ENCODE results near the gene TMEM245. TPM values are rescaled to one million over a fixed set of nuclear protein-coding genes. Genes with fewer than 3 reads are reported as not detected.

Gene TMEM245
- total and polyA plus RNA-seq, 2 of the 13 experiments (the other 11 are each of a cell fraction or from before 2014, with no cell fraction given): 53.5 to 55.4 TPM

DNA sequence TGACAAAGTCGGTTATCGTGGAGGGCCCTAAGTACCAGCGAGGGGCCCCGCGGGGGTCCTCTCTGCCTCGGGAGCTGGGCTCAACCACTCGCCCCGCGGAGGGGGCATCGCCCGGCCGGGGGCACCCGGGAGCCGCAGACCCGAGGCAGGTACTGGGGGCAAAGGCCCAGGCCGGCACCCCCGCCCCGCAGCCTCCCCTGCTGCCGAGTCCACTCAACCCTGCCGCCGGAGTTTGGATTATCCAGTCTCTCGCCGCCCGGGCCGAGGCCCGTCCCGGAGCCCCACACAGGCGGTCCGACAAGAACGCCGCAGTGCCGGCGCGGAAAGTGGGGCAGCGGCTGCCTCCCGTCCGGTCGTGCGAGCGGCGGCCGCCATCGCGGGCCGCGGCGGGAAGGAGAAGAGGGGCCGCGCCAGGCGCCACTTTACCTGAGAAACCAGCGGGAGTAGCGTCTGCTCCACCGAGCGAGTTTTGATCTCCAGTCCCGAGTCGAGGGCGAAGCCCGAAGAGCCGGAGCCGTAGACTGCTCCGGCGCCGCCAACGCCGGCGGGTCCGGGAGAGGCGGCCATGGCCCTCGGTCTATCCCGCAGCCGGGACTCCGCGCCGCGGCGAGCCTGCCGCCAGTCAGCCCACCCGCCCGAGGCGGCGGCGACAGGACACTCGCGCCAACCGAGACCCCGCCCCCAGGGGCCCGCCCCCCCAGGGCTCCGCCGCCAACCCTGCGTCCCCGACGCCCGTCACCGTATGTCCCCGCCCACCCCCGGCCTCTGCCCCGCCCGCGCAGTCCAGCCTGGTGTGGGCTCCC, 106.7 kb downstream of the TMEM245 start, which contains the start of gene CTNNAL1 (continued):
- TF ChIP-seq ZNF142 (CRISPR knock-in tag; IDR thresholded peaks at IDR 0.05) (0 out of 2 replicates have a peak, but pooled peaks have one; percentile 54), HNRNPUL1 (IDR thresholded peaks at IDR 0.05; ENCODE audit: low read depth, low read length) (no peak), ETV6 (CRISPR knock-in tag; conservative IDR thresholded peaks at IDR 0.05) (no peak; the same call in 1 of the 2 replicates), DPF2 (CRISPR knock-in tag; IDR thresholded peaks at IDR 0.05; ENCODE audit: borderline replicate concordance, low read depth) (no peak), ZNF546 (CRISPR knock-in tag; conservative IDR thresholded peaks at IDR 0.05) (peak; percentile 28; the same call in 1 of the 2 replicates), SMARCC2 (IDR thresholded peaks at IDR 0.05) (no peak), KAT2B (IDR thresholded peaks at IDR 0.05; ENCODE audit: borderline replicate concordance, low read depth, low read length) (no peak), PATZ1 (CRISPR knock-in tag; IDR thresholded peaks at IDR 0.05) (peak; percentile 43), ZNF562 (CRISPR knock-in tag; IDR thresholded peaks at IDR 0.05; ENCODE audit: borderline replicate concordance) (no peak), ZNF432 (CRISPR knock-in tag; IDR thresholded peaks at IDR 0.05; ENCODE audit: borderline replicate concordance) (no peak), ZNF773 (CRISPR knock-in tag; IDR thresholded peaks at IDR 0.05; ENCODE audit: borderline replicate concordance) (no peak), FOXK2 (IDR thresholded peaks at IDR 0.05) (no peak), ZNF557 (CRISPR knock-in tag; IDR thresholded peaks at IDR 0.05) (no peak), HNRNPH1 (optimal IDR thresholded peaks at IDR 0.05; ENCODE audit: low read depth, low read length) (no peak), ZNF720 (CRISPR knock-in tag; IDR thresholded peaks at IDR 0.05) (no peak), ZFX (CRISPR knock-in tag; IDR thresholded peaks at IDR 0.05; ENCODE audit: low read depth) (peak; percentile 70; the same call in 1 of the 2 replicates), IRX3 (CRISPR knock-in tag; IDR thresholded peaks at IDR 0.05; ENCODE audit: borderline replicate concordance, low read depth) (no peak), ZNF143 (CRISPR knock-in tag; IDR thresholded peaks at IDR 0.05) (no peak), ZNF841 (CRISPR knock-in tag; IDR thresholded peaks at IDR 0.05; ENCODE audit: borderline replicate concordance) (no peak), ZNF605 (CRISPR knock-in tag; IDR thresholded peaks at IDR 0.05) (no peak), ZNF558 (CRISPR knock-in tag; IDR thresholded peaks at IDR 0.05; ENCODE audit: borderline replicate concordance) (no peak)
- TF ChIP-seq, protein P1, sequence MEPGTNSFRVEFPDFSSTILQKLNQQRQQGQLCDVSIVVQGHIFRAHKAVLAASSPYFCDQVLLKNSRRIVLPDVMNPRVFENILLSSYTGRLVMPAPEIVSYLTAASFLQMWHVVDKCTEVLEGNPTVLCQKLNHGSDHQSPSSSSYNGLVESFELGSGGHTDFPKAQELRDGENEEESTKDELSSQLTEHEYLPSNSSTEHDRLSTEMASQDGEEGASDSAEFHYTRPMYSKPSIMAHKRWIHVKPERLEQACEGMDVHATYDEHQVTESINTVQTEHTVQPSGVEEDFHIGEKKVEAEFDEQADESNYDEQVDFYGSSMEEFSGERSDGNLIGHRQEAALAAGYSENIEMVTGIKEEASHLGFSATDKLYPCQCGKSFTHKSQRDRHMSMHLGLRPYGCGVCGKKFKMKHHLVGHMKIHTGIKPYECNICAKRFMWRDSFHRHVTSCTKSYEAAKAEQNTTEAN (CRISPR knock-in tag; conservative IDR thresholded peaks at IDR 0.05): no peak

Data from HepG2 (cell line).